Gastroesophageal sphincter (tissue), 3 donors: ENCODE measurements around the gene DYNC2I2.

Experiments used
- POLR2A ChIP-seq, 2 donors: fragments of 450-650 bp; IDR thresholded peaks; one replicate each; pipeline ENCODE4 v1.6.1; 2017; ENCODE audit warnings: antibody characterized with exemption in 2 of 2, mild to moderate bottlenecking in 2 of 2, moderate library complexity in 1 of 2
- TF ChIP-seq, protein P1 (sequence below), 4 experiments: fragments of 200-600 bp in 2 of 4; fragments of 450-650 bp in 2 of 4; sonication (generic) in 1 of 4; IDR thresholded peaks; one replicate each; pipeline ENCODE4 v1.5.1; 2017 to 2019; ENCODE audit warnings: antibody characterized with exemption in 4 of 4, mild to moderate bottlenecking in 2 of 4, moderate library complexity in 2 of 4

DNA sequence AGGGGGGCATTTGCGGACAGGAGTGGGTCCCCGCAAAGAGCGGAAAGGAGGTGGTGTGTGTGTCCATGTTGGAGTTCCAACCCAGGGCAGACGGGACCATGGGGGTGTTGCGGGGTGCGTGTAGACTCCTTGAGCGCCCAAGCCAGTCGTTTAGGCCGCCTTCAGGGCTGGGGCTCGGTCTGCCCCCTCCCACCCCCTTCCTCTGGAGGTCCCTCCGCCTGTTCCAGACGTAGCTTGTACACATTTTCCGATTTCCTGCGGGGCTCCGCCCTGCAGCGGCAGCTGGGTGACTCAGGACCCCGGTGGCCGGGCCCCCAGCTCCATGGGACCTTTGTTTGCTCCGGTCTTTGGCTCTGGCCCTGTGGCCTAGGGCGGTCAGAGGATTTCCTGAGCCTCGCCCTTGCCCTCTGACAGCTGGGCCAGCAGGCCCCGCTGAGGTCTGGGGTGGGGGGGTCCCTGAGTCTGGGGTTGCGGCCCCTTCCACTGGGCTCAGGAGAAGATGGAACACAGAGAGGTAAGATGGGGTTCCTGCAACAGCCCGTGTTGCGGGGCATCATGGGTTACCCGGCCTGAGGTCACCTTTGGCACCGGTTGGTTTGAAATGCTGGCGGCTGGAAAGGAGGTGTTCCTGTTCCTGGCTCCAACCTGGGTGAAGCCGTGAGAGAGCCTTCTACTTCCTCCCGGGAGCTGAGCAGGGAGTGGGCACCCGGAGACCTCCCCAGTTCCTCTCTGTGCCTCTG, 47.1 kb upstream of the DYNC2I2 start:
- TF ChIP-seq, protein P1, sequence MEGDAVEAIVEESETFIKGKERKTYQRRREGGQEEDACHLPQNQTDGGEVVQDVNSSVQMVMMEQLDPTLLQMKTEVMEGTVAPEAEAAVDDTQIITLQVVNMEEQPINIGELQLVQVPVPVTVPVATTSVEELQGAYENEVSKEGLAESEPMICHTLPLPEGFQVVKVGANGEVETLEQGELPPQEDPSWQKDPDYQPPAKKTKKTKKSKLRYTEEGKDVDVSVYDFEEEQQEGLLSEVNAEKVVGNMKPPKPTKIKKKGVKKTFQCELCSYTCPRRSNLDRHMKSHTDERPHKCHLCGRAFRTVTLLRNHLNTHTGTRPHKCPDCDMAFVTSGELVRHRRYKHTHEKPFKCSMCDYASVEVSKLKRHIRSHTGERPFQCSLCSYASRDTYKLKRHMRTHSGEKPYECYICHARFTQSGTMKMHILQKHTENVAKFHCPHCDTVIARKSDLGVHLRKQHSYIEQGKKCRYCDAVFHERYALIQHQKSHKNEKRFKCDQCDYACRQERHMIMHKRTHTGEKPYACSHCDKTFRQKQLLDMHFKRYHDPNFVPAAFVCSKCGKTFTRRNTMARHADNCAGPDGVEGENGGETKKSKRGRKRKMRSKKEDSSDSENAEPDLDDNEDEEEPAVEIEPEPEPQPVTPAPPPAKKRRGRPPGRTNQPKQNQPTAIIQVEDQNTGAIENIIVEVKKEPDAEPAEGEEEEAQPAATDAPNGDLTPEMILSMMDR (IDR thresholded peaks at IDR 0.05) = no peak
- peak in 1 of 2 donors; percentile 17 for TF ChIP-seq POLR2A (IDR thresholded peaks at IDR 0.05)
